ENCODE results near the gene CCNK. TPM values are rescaled to one million over a fixed set of nuclear protein-coding genes. Genes with fewer than 3 reads are reported as not detected.

CCNK gene
- total RNA-seq, 1 experiment from 2014 or later, result 19.2 TPM

- no peak for DNase-seq (ENCODE audit: low read depth)
These were observed 54.9 kb downstream of the CCNK start for GRCh38 chr14:99535908-99536778.

- DNase-seq (ENCODE audit: low read depth), result peak; percentile 93
These were observed 56.2 kb downstream of the CCNK start for GRCh38 chr14:99537399-99537798.

- peak; percentile 52 for DNase-seq (ENCODE audit: low read depth)
These were observed 57.1 kb downstream of the CCNK start for GRCh38 chr14:99538275-99538674.

GRCh38 chr14:99538733-99539132 lies 57.5 kb downstream of the CCNK start:
- no peak for DNase-seq (ENCODE audit: low read depth)

GRCh38 chr14:99539491-99539890 lies 58.3 kb downstream of the CCNK start:
- DNase-seq (ENCODE audit: low read depth), result no peak

- DNase-seq (ENCODE audit: low read depth), result no peak
These were observed 59.2 kb downstream of the CCNK start for GRCh38 chr14:99540196-99541032.

- DNase-seq (ENCODE audit: low read depth), result no peak
These were observed 60.0 kb downstream of the CCNK start for GRCh38 chr14:99541211-99541610.

- DNase-seq (ENCODE audit: low read depth), result no peak
These were observed 60.7 kb downstream of the CCNK start for GRCh38 chr14:99541677-99542470.

- no peak for DNase-seq (ENCODE audit: low read depth)
These were observed 61.4 kb downstream of the CCNK start for GRCh38 chr14:99542566-99542965.

GRCh38 chr14:99543370-99543769 lies 62.2 kb downstream of the CCNK start:
- no peak for DNase-seq (ENCODE audit: low read depth)

- DNase-seq (ENCODE audit: low read depth), result no peak
These were observed 62.8 kb downstream of the CCNK start for GRCh38 chr14:99543985-99544384.

- no peak for DNase-seq (ENCODE audit: low read depth)
These were observed 63.8 kb downstream of the CCNK start for GRCh38 chr14:99544991-99545390.

- DNase-seq (ENCODE audit: low read depth), result no peak
These were observed 64.4 kb downstream of the CCNK start for GRCh38 chr14:99545586-99545985.

- DNase-seq (ENCODE audit: low read depth), result no peak
These were observed 65.1 kb downstream of the CCNK start for GRCh38 chr14:99546234-99546879.

GRCh38 chr14:99548255-99548654 lies 67.0 kb downstream of the CCNK start:
- DNase-seq (ENCODE audit: low read depth), result no peak

GRCh38 chr14:99548871-99549515 lies 67.8 kb downstream of the CCNK start:
- no peak for DNase-seq (ENCODE audit: low read depth)

GRCh38 chr14:99549684-99550083 lies 68.5 kb downstream of the CCNK start:
- no peak for DNase-seq (ENCODE audit: low read depth)

- no peak for DNase-seq (ENCODE audit: low read depth)
These were observed 69.3 kb downstream of the CCNK start for GRCh38 chr14:99550387-99550992.

- DNase-seq (ENCODE audit: low read depth), result no peak
These were observed 70.1 kb downstream of the CCNK start for GRCh38 chr14:99551034-99551922.

Data from Daoy (cell line).